ENCODE measurements around the gene OTP. TPM values are rescaled to one million over a fixed set of nuclear protein-coding genes. Genes with fewer than 3 reads are reported as not detected.

Gene OTP
- total and polyA plus RNA-seq, 2 donors (not counting 1 experiment from before 2014, with no cell fraction given) = 0.03 TPM; not detected in 1

DNA sequence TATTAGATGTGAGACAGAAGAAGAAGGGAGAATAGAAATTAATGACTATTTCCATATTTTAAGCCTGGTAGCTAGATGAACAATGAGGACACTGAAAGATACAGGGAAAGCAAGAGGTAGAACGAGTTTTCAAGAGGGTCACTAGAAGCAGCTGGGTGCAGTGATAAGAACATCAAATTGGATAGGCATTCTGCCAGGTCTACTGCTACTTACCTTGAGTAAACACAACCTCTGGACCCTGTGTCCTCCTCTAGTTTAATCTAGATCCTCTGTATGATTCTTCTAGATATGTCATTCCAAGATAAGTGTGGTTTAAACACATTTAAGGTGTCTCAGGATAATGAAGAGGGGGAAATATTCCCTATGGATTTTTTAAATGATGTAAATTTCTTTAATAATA, 31.2 kb downstream of the OTP start:
- Histone ChIP-seq H3K36me3 (replicated peaks in 1 of 2; ENCODE audit: control extremely low read depth in 1 of 2, control insufficient read depth in 1 of 2, extremely low read depth in 1 of 2, insufficient read depth in 2 of 2, low read length in 1 of 2) (no peaks in the 10 kb centered on the region), H3K4me2 (replicated peaks; ENCODE audit: low read depth, low read length, poor library complexity, severe bottlenecking) (no peak overlapping the region), H3K9ac (ENCODE audit: low read length) (no peak overlapping the region), H3K4me3 (ENCODE audit: control extremely low read depth in 1 of 5, extremely low read depth in 1 of 5, insufficient read depth in 1 of 5, low read depth in 2 of 5, low read length in 4 of 5) (no peak overlapping the region), H4K20me1 (ENCODE audit: control insufficient read depth, insufficient read depth, low read length, poor library complexity, severe bottlenecking) (no peaks in the 10 kb centered on the region), H3K9me3 (ENCODE audit: control extremely low read depth in 1 of 3, control insufficient read depth in 2 of 3, insufficient read depth in 1 of 3, low read length in 2 of 3) (peaks cover 0 to 2% (median 0%) of the 10 kb centered on the region in 3 donors), H2AFZ (ENCODE audit: insufficient read depth, low read depth, low read length, poor library complexity, severe bottlenecking) (no peak overlapping the region), H3K27ac (ENCODE audit: low read length in 2 of 2) (no peak overlapping the region), H3K79me2 (ENCODE audit: control insufficient read depth, insufficient read depth, low read length) (no peaks in the 10 kb centered on the region), H3K4me1 (ENCODE audit: control insufficient read depth in 2 of 2, insufficient read depth in 2 of 2, low read length in 2 of 2) (no peaks in the 10 kb centered on the region), H3K27me3 (replicated peaks in 1 of 4; ENCODE audit: control extremely low read depth in 1 of 4, control insufficient read depth in 3 of 4, insufficient read depth in 4 of 4, low read length in 3 of 4) (peaks cover 0 to 14% (median 6%) of the 10 kb centered on the region in 4 experiments)
- POLR2A ChIA-PET = no interaction called here
- intact Hi-C loops (cut with micrococcal nuclease) = no loop called here
- no peak for DNase-seq
- ATAC-seq (ENCODE audit: low read depth) = no peak
- TF ChIP-seq EZH2 (IDR thresholded peaks at IDR 0.05; ENCODE audit: borderline replicate concordance, insufficient read depth, low read depth, low read length, poor library complexity, severe bottlenecking) = no peak
- TF ChIP-seq CTCF (IDR thresholded peaks at IDR 0.05) = no peak
- Mint-ChIP-seq H3K4me3 (no peak overlapping the region), H3K4me1 (no peaks in the 10 kb centered on the region), H3K27me3 (peaks cover 49% of the 10 kb centered on the region), H3K9me3 (ENCODE audit: insufficient read depth) (peaks cover 8% of the 10 kb centered on the region), H3K27ac (no peak overlapping the region)
- WGBS (ENCODE audit: insufficient coverage) = no CpG with 5 or more reads among the region's 1 CpG
- CTCF ChIA-PET = no interaction called here

GRCh38 chr5:77606279-77606678, 32.2 kb downstream of the OTP start:
- H3K27ac ChIP-seq (ENCODE audit: low read length in 2 of 2) = no peak overlapping the region
- Mint-ChIP-seq H3K4me3 (no peak overlapping the region), H3K4me1 (no peaks in the 10 kb centered on the region), H3K9me3 (ENCODE audit: insufficient read depth) (peaks cover 8% of the 10 kb centered on the region), H3K27ac (no peak overlapping the region), H3K27me3 (peaks cover 52% of the 10 kb centered on the region)
- CTCF ChIA-PET = no interaction called here
- DNase-seq (no peak), ATAC-seq (ENCODE audit: low read depth) (no peak)
- no peak for TF ChIP-seq EZH2 (IDR thresholded peaks at IDR 0.05; ENCODE audit: borderline replicate concordance, insufficient read depth, low read depth, low read length, poor library complexity, severe bottlenecking)
- TF ChIP-seq CTCF (IDR thresholded peaks at IDR 0.05) = no peak
- peaks cover 0 to 14% (median 6%) of the 10 kb centered on the region in 4 experiments for H3K27me3 ChIP-seq (replicated peaks in 1 of 4; ENCODE audit: control extremely low read depth in 1 of 4, control insufficient read depth in 3 of 4, insufficient read depth in 4 of 4, low read length in 3 of 4)
- POLR2A ChIA-PET = no interaction called here
- no peak overlapping the region for H3K9ac ChIP-seq (ENCODE audit: low read length)
- no peaks in the 10 kb centered on the region for H3K36me3 ChIP-seq (replicated peaks in 1 of 2; ENCODE audit: control extremely low read depth in 1 of 2, control insufficient read depth in 1 of 2, extremely low read depth in 1 of 2, insufficient read depth in 2 of 2, low read length in 1 of 2)
- H3K4me1 ChIP-seq (ENCODE audit: control insufficient read depth in 2 of 2, insufficient read depth in 2 of 2, low read length in 2 of 2) = no peaks in the 10 kb centered on the region
- no peaks in the 10 kb centered on the region for H4K20me1 ChIP-seq (ENCODE audit: control insufficient read depth, insufficient read depth, low read length, poor library complexity, severe bottlenecking)
- no peaks in the 10 kb centered on the region for H3K79me2 ChIP-seq (ENCODE audit: control insufficient read depth, insufficient read depth, low read length)
- H3K4me3 ChIP-seq (ENCODE audit: control extremely low read depth in 1 of 5, extremely low read depth in 1 of 5, insufficient read depth in 1 of 5, low read depth in 2 of 5, low read length in 4 of 5) = no peak overlapping the region
- H2AFZ ChIP-seq (ENCODE audit: insufficient read depth, low read depth, low read length, poor library complexity, severe bottlenecking) = no peak overlapping the region
- H3K4me2 ChIP-seq (replicated peaks; ENCODE audit: low read depth, low read length, poor library complexity, severe bottlenecking) = no peak overlapping the region
- intact Hi-C loops (cut with micrococcal nuclease) = no loop called here
- peaks cover 0 to 2% (median 0%) of the 10 kb centered on the region in 3 donors for H3K9me3 ChIP-seq (ENCODE audit: control extremely low read depth in 1 of 3, control insufficient read depth in 2 of 3, insufficient read depth in 1 of 3, low read length in 2 of 3)
